Lower leg skin (tissue), 4 donors: Measurements from ENCODE around the gene MINDY4. TPM values are rescaled to one million over a fixed set of nuclear protein-coding genes. Genes with fewer than 3 reads are reported as not detected.

Source experiments
- DNase-seq, 2 donors: peaks; one replicate each; pipeline ENCODE4 v3.0.0-alpha.2; 2019; ENCODE audit warnings: low spot score in 2 of 2
- H3K4me3 ChIP-seq: fragments of 200-600 bp; sonication (generic); 2 replicates; pipeline ENCODE4 v1.5.1; 2017; ENCODE audit warnings: mild to moderate bottlenecking, low read depth; ENCODE audit not compliant: poor library complexity, severe bottlenecking
- CTCF ChIP-seq, 3 donors: fragments of 450-650 bp; IDR thresholded peaks; one replicate each; pipeline ENCODE4 v1.5.1; 2016; ENCODE audit warnings: antibody characterized with exemption in 3 of 3, mild to moderate bottlenecking in 3 of 3, moderate library complexity in 2 of 3
- POLR2A ChIP-seq, 2 donors: fragments of 450-650 bp; IDR thresholded peaks; one replicate each; pipeline ENCODE4 v1.6.1; 2016 to 2017; ENCODE audit warnings: antibody characterized with exemption in 2 of 2, mild to moderate bottlenecking in 1 of 2, moderate library complexity in 1 of 2
- WGBS, 2 donors: methylation state at CpG; one replicate each; pipeline ENCODE4 v1.1.5; 2018; 5-methylcytosine and 5-hydroxymethylcytosine counted together
- intact Hi-C: fragments of 100-400 bp; cut with DNase I; formaldehyde crosslinking; loops from one replicate; pipeline ENCODE4 v1.15.0; 2023; ENCODE audit warnings: low total_unique reads
- total RNA-seq, 4 donors: library from RNA; depleted of rRNA; stranded (reverse); fragments of >200 nt; gene quantifications; one replicate each; pipeline ENCODE4 v1.1.0, GENCODE V29; 2016

The MINDY4 gene
- total RNA-seq, 4 donors from 2014 or later, result 4.0 to 4.7 (median 4.4) TPM

- 94 to 96% methylated on average over 7 of the region's 7 CpGs for WGBS, 2 donors
- no peak overlapping the region for H3K4me3 ChIP-seq
- no peak for DNase-seq
- no peak for TF ChIP-seq POLR2A (IDR thresholded peaks at IDR 0.05)
- intact Hi-C loops, result no loop called here
Measured at GRCh38 chr7:30890226-30890625, 119.0 kb downstream of the MINDY4 start.

- no peak for DNase-seq
- 66 to 74% methylated on average over 6 of the region's 6 CpGs for WGBS, 2 donors
- TF ChIP-seq CTCF (IDR thresholded peaks at IDR 0.05) (no peak), POLR2A (IDR thresholded peaks at IDR 0.05) (no peak)
- H3K4me3 ChIP-seq, result no peak overlapping the region
- intact Hi-C loops, result no loop called here
Measured at GRCh38 chr7:30893357-30893756, 122.1 kb downstream of the MINDY4 start.

- H3K4me3 ChIP-seq, result no peak overlapping the region
- no peak for TF ChIP-seq POLR2A (IDR thresholded peaks at IDR 0.05)
- intact Hi-C loops, result no loop called here
- DNase-seq, result no peak
- 67% methylated on average over 1 of the region's 1 CpG; no CpG with 5 or more reads in 1 of the 2 donors for WGBS, 2 donors
Measured at GRCh38 chr7:30894009-30894408, 122.8 kb downstream of the MINDY4 start.

- no peak overlapping the region for H3K4me3 ChIP-seq
- TF ChIP-seq POLR2A (IDR thresholded peaks at IDR 0.05) (no peak), CTCF (IDR thresholded peaks at IDR 0.05) (no peak)
- DNase-seq, result no peak
- 90 to 93% methylated on average over 12 to 14 of the region's 14 CpGs for WGBS, 2 donors
- intact Hi-C loops, result no loop called here
Measured at GRCh38 chr7:30894866-30895605, 123.8 kb downstream of the MINDY4 start.

- intact Hi-C loops, result no loop called here
- no peak overlapping the region for H3K4me3 ChIP-seq
- DNase-seq, result no peak
- WGBS, 2 donors, result 81 to 88% methylated on average over 9 of the region's 9 CpGs
- TF ChIP-seq POLR2A (IDR thresholded peaks at IDR 0.05) (no peak), CTCF (IDR thresholded peaks at IDR 0.05) (no peak)
Measured at GRCh38 chr7:30896036-30896435, 124.8 kb downstream of the MINDY4 start.

- TF ChIP-seq POLR2A (IDR thresholded peaks at IDR 0.05), result no peak
- 36 to 49% methylated on average over 13 of the region's 13 CpGs for WGBS, 2 donors
- no peak for DNase-seq
Measured at GRCh38 chr7:30896783-30897637, 125.8 kb downstream of the MINDY4 start.

GRCh38 chr7:30897770-30898169 is 126.6 kb downstream of the MINDY4 start:
- TF ChIP-seq POLR2A (IDR thresholded peaks at IDR 0.05) (no peak), CTCF (IDR thresholded peaks at IDR 0.05) (no peak)
- H3K4me3 ChIP-seq, result no peak overlapping the region
- intact Hi-C loops, result no loop called here
- no peak for DNase-seq
- 79 to 85% methylated on average over 2 of the region's 2 CpGs for WGBS, 2 donors

More at GRCh38 chr7:30896783-30897637, 125.8 kb downstream of the MINDY4 start:
- intact Hi-C loops, result no loop called here
- no peak overlapping the region for H3K4me3 ChIP-seq
